ENCODE data around the gene HORMAD2. TPM values are rescaled to one million over a fixed set of nuclear protein-coding genes. Genes with fewer than 3 reads are reported as not detected.

HORMAD2 gene
- total and polyA plus RNA-seq, 2 donors (not counting 1 experiment from before 2014, with no cell fraction given): not detected

DNA sequence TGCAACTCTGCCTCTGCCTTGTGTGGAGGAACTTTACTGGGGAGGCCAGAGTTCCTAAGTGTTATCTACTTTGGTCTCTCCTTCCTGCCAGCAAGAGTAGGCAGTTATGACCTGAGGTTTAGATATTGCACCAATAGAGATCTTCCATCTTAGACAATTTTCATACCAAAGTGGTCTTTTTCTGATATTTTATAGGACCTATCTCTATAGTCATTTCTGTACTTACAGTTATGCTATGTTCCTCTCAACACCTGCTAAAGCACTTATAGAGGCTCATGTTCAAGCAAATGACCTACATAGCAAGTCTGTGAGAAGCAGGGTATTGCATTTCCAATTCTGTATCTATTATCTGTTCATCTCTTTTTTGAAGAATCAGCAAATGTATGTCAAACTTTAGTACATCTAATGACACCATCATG is 80.8 kb downstream of the HORMAD2 start:
- H3K9me3 ChIP-seq (ENCODE audit: control insufficient read depth, insufficient read depth, low read depth, low read length): no peaks in the 10 kb centered on the region
- H3K4me3 ChIP-seq (replicated peaks in 1 of 4; ENCODE audit: control extremely low read depth in 1 of 4, insufficient read depth in 1 of 4, low read depth in 3 of 4, low read length in 4 of 4): no peak overlapping the region
- no peaks in the 10 kb centered on the region for H3K79me2 ChIP-seq (ENCODE audit: control insufficient read depth, insufficient read depth, low read length)

DNA sequence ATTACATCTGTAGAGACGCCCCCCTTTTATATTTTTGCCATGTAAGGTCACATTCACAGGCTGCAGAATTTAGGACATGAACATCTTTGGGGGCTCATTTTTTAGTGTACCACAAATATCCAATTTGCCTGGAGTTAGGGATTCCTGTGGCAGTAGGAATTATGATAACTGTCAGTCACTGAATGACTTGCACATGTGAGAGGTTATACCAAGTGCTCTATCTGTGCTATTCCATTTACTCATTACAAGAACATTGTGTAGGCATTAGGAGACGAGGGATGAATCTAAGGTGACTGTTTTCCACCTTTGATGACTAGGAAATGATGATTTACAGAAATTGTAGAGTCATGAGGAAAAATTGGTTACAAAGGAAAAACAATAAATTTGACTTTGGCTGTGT is 87.0 kb downstream of the HORMAD2 start:
- no peak overlapping the region for H3K27ac ChIP-seq (ENCODE audit: insufficient read depth, low read length)
- no peaks in the 10 kb centered on the region for H3K79me2 ChIP-seq (ENCODE audit: control insufficient read depth, insufficient read depth, low read length)
- no peaks in the 10 kb centered on the region for H3K4me1 ChIP-seq (ENCODE audit: control insufficient read depth, extremely low read depth, insufficient read depth, low read length)
- H3K27me3 ChIP-seq (ENCODE audit: control insufficient read depth, insufficient read depth, low read length): no peaks in the 10 kb centered on the region
- no peak overlapping the region for H3K9ac ChIP-seq (ENCODE audit: insufficient read depth, low read length)
- H3K4me3 ChIP-seq (replicated peaks in 1 of 4; ENCODE audit: control extremely low read depth in 1 of 4, insufficient read depth in 1 of 4, low read depth in 3 of 4, low read length in 4 of 4): no peak overlapping the region
- H3K9me3 ChIP-seq (ENCODE audit: control insufficient read depth, insufficient read depth, low read depth, low read length): no peaks in the 10 kb centered on the region
- no peak overlapping the region for H3K4me2 ChIP-seq (ENCODE audit: extremely low read depth, insufficient read depth, low read length)
- H3K36me3 ChIP-seq (ENCODE audit: control insufficient read depth, insufficient read depth, low read length): no peaks in the 10 kb centered on the region
- no peak overlapping the region for H2AFZ ChIP-seq (ENCODE audit: low read length)
- no peaks in the 10 kb centered on the region for H4K20me1 ChIP-seq (ENCODE audit: control insufficient read depth, extremely low read depth, insufficient read depth, low read length)
- no peak for DNase-seq (ENCODE audit: low read depth in 2 of 2)
- TF ChIP-seq EZH2 (IDR thresholded peaks at IDR 0.05; ENCODE audit: low read length, missing control alignments): no peak
- TF ChIP-seq, protein P1, sequence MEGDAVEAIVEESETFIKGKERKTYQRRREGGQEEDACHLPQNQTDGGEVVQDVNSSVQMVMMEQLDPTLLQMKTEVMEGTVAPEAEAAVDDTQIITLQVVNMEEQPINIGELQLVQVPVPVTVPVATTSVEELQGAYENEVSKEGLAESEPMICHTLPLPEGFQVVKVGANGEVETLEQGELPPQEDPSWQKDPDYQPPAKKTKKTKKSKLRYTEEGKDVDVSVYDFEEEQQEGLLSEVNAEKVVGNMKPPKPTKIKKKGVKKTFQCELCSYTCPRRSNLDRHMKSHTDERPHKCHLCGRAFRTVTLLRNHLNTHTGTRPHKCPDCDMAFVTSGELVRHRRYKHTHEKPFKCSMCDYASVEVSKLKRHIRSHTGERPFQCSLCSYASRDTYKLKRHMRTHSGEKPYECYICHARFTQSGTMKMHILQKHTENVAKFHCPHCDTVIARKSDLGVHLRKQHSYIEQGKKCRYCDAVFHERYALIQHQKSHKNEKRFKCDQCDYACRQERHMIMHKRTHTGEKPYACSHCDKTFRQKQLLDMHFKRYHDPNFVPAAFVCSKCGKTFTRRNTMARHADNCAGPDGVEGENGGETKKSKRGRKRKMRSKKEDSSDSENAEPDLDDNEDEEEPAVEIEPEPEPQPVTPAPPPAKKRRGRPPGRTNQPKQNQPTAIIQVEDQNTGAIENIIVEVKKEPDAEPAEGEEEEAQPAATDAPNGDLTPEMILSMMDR (conservative IDR thresholded peaks at IDR 0.05 in 1 of 2, IDR thresholded peaks at IDR 0.05 in 1 of 2; ENCODE audit: low read depth in 1 of 2, low read length in 2 of 2): no peak

More for the DNA sequence above, 80.8 kb downstream of the HORMAD2 start:
- TF ChIP-seq, protein P1 (conservative IDR thresholded peaks at IDR 0.05 in 1 of 2, IDR thresholded peaks at IDR 0.05 in 1 of 2; ENCODE audit: low read depth in 1 of 2, low read length in 2 of 2): no peak
- TF ChIP-seq EZH2 (IDR thresholded peaks at IDR 0.05; ENCODE audit: low read length, missing control alignments): no peak
- Histone ChIP-seq H3K9ac (ENCODE audit: insufficient read depth, low read length) (no peak overlapping the region), H3K36me3 (ENCODE audit: control insufficient read depth, insufficient read depth, low read length) (no peaks in the 10 kb centered on the region), H3K27me3 (ENCODE audit: control insufficient read depth, insufficient read depth, low read length) (no peaks in the 10 kb centered on the region), H2AFZ (ENCODE audit: low read length) (no peak overlapping the region), H3K27ac (ENCODE audit: insufficient read depth, low read length) (no peak overlapping the region), H4K20me1 (ENCODE audit: control insufficient read depth, extremely low read depth, insufficient read depth, low read length) (no peaks in the 10 kb centered on the region), H3K4me1 (ENCODE audit: control insufficient read depth, extremely low read depth, insufficient read depth, low read length) (peaks cover 3% of the 10 kb centered on the region), H3K4me2 (ENCODE audit: extremely low read depth, insufficient read depth, low read length) (no peak overlapping the region)
- no peak for DNase-seq (ENCODE audit: low read depth in 2 of 2)

DNA sequence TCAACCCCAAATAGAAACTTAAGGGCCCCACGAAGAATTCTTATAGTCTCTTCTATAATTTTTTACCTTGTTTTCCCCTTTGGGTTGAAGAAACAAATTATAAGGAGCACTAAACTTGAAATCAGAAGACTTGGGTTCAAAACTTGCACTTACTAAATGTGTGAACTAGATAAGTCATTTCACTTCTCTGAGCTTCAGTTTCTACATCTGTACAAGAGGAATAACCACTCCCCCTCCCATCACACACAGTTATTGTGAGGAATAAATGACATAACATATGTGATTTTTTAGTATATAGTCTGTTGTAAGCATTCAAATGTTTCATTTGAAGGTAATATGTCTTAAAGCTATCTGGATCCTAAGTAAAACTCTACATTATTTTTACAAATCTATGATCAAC is 87.5 kb downstream of the HORMAD2 start:
- H3K9me3 ChIP-seq (ENCODE audit: control insufficient read depth, insufficient read depth, low read depth, low read length): no peaks in the 10 kb centered on the region
- no peak for TF ChIP-seq EZH2 (IDR thresholded peaks at IDR 0.05; ENCODE audit: low read length, missing control alignments)
- TF ChIP-seq, protein P1 (conservative IDR thresholded peaks at IDR 0.05 in 1 of 2, IDR thresholded peaks at IDR 0.05 in 1 of 2; ENCODE audit: low read depth in 1 of 2, low read length in 2 of 2): no peak

More for the DNA sequence above, 87.5 kb downstream of the HORMAD2 start:
- Histone ChIP-seq H3K4me3 (replicated peaks in 1 of 4; ENCODE audit: control extremely low read depth in 1 of 4, insufficient read depth in 1 of 4, low read depth in 3 of 4, low read length in 4 of 4) (no peak overlapping the region), H3K4me1 (ENCODE audit: control insufficient read depth, extremely low read depth, insufficient read depth, low read length) (no peaks in the 10 kb centered on the region), H3K9ac (ENCODE audit: insufficient read depth, low read length) (no peak overlapping the region), H3K27ac (ENCODE audit: insufficient read depth, low read length) (no peak overlapping the region), H3K36me3 (ENCODE audit: control insufficient read depth, insufficient read depth, low read length) (no peaks in the 10 kb centered on the region), H3K79me2 (ENCODE audit: control insufficient read depth, insufficient read depth, low read length) (no peaks in the 10 kb centered on the region), H3K4me2 (ENCODE audit: extremely low read depth, insufficient read depth, low read length) (no peak overlapping the region), H4K20me1 (ENCODE audit: control insufficient read depth, extremely low read depth, insufficient read depth, low read length) (no peaks in the 10 kb centered on the region), H2AFZ (ENCODE audit: low read length) (no peak overlapping the region), H3K27me3 (ENCODE audit: control insufficient read depth, insufficient read depth, low read length) (no peaks in the 10 kb centered on the region)
- no peak for DNase-seq (ENCODE audit: low read depth in 2 of 2)
